HepG2 (cell line): ENCODE data around the gene SSC5D. TPM values are rescaled to one million over a fixed set of nuclear protein-coding genes. Genes with fewer than 3 reads are reported as not detected.

Experiments
- ATAC-seq: fragments of 200-7000 bp; cut with Tn5 transposase; 3 replicates; pipeline ENCODE4 v1.9.1; 2020; ENCODE audit warnings: mild to moderate bottlenecking, moderate library complexity
- BruUV-seq: library from RNA; stranded (reverse); fragments of 400-500 nt; replicated peaks from 2 replicates; lab custom pipeline; 2021; lab: Mats Ljungman, UMichigan
- CTCF ChIA-PET: fragments of 300-600 bp; formaldehyde crosslinking; extraction: SDS; loops from one replicate; lab custom pipeline; 2021; ENCODE audit warnings: low total read pairs, inconsistent platforms, low intra/inter-chr PET ratio; lab: Yijun Ruan, JAX
- POLR2A ChIA-PET: fragments of 350-600 bp; sonication (Branson Sonifier 250); formaldehyde crosslinking; loops from one replicate; lab custom pipeline; 2020; ENCODE audit warnings: antibody characterized with exemption, inconsistent platforms; lab: Yijun Ruan, JAX
- DNase-seq: peaks from one replicate; pipeline ENCODE4 v3.0.0-alpha.2; 2015; ENCODE audit warnings: low spot score
- FAIRE-seq: peaks from 3 replicates; lab custom pipeline; 2011; peaks lifted over from hg19 to GRCh38; lab: Jason Lieb, UNC
- H2AFZ ChIP-seq: one replicate; pipeline ENCODE4 v1.6.1; 2011; ENCODE audit warnings: low read length, inconsistent platforms
- H3K27ac ChIP-seq: fragments of 300-600 bp; 3 replicates; pipeline ENCODE4 v1.8.0; 2011; ENCODE audit warnings: mixed run types, mild to moderate bottlenecking, mixed read lengths, low read length, inconsistent platforms; ENCODE audit not compliant: insufficient read depth; ENCODE audit errors: extremely low read length
- H3K27me3 ChIP-seq, 2 experiments: fragments of 200-600 bp in 1 of 2; 2 replicates in 1 of 2; 3 replicates in 1 of 2; pipeline versions ENCODE4 v1.6.0 to v1.8.0; 2011; ENCODE audit warnings: low read length in 2 of 2, mild to moderate bottlenecking in 2 of 2, moderate library complexity in 2 of 2, inconsistent platforms in 1 of 2; ENCODE audit not compliant: insufficient read depth in 2 of 2, control insufficient read depth in 1 of 2
- H3K36me3 ChIP-seq, 2 experiments: fragments of 200-600 bp in 1 of 2; replicated peaks in 1 of 2; 2 replicates in 1 of 2; 3 replicates in 1 of 2; pipeline versions ENCODE4 v1.5.1 to v1.8.0; 2011; ENCODE audit warnings: low read length in 2 of 2, inconsistent platforms in 1 of 2; ENCODE audit not compliant: insufficient read depth in 2 of 2, control insufficient read depth in 1 of 2
- H3K4me1 ChIP-seq: 2 replicates; pipeline ENCODE4 v1.5.1; 2012; ENCODE audit warnings: low read length, inconsistent platforms; ENCODE audit not compliant: insufficient read depth
- H3K4me2 ChIP-seq: 2 replicates; pipeline ENCODE4 v1.6.0; 2011; ENCODE audit warnings: low read depth, low read length, inconsistent platforms
- H3K4me3 ChIP-seq, 3 experiments: fragments of 200-600 bp in 1 of 3; sonication (generic), shearing (Covaris generic) in 1 of 3; replicated peaks in 1 of 3; 2 replicates each; pipeline ENCODE4 v1.5.1; 2011 to 2016; ENCODE audit warnings: low read length in 3 of 3, inconsistent platforms in 2 of 3, low read depth in 2 of 3, mild to moderate bottlenecking in 2 of 3, control low read depth in 1 of 3, mixed read lengths in 1 of 3; ENCODE audit not compliant: insufficient read depth in 1 of 3
- H3K79me2 ChIP-seq: one replicate; pipeline ENCODE4 v1.6.1; 2011; ENCODE audit warnings: low read length, inconsistent platforms; ENCODE audit not compliant: insufficient read depth
- H3K9ac ChIP-seq: 2 replicates; pipeline ENCODE4 v1.6.0; 2011; ENCODE audit warnings: mild to moderate bottlenecking, low read depth, low read length, inconsistent platforms; ENCODE audit not compliant: insufficient read depth
- H3K9me3 ChIP-seq: 2 replicates; pipeline ENCODE4 v1.5.1; 2012; ENCODE audit warnings: mild to moderate bottlenecking, low read length
- H4K20me1 ChIP-seq: 2 replicates; pipeline ENCODE4 v1.6.0; 2011; ENCODE audit warnings: inconsistent platforms, mild to moderate bottlenecking, low read length, moderate library complexity; ENCODE audit not compliant: insufficient read depth
- ETV6 ChIP-seq: sonication (generic); formaldehyde crosslinking; conservative IDR thresholded peaks from 2 replicates; pipeline ENCODE4 v1.4.0; 2020; ENCODE audit warnings: missing genetic modification reagents
- YEATS2 ChIP-seq: sonication (generic); formaldehyde crosslinking; IDR thresholded peaks from 2 replicates; pipeline ENCODE4 v1.4.0; 2020; ENCODE audit warnings: missing genetic modification reagents, borderline replicate concordance
- ZNF282 ChIP-seq: fragments of 450-650 bp; IDR thresholded peaks from 2 replicates; pipeline ENCODE4 v1.6.1; 2018; ENCODE audit not compliant: partially characterized antibody
- ZNF629 ChIP-seq: sonication (generic); formaldehyde crosslinking; conservative IDR thresholded peaks from 2 replicates; pipeline ENCODE4 v1.5.0; 2020; ENCODE audit warnings: missing genetic modification reagents
- ZNF768 ChIP-seq: sonication (generic); formaldehyde crosslinking; IDR thresholded peaks from 2 replicates; pipeline ENCODE4 v1.4.0; 2020; ENCODE audit warnings: missing genetic modification reagents
- WGBS: methylation state at CpG from one replicate; pipeline ENCODE4 v1.1.6; 2017; ENCODE audit warnings: low lambda C conversion rate; 5-methylcytosine and 5-hydroxymethylcytosine counted together
- in situ Hi-C: cut with HindIII; loops from 2 replicates; pipeline ENCODE4 v1.10.0; 2017; ENCODE audit warnings: low pct_unique_long_range_greater_than_20kb; ENCODE audit not compliant: extremely low pct_ligation_motif_present
- intact Hi-C: fragments of 100-400 bp; cut with micrococcal nuclease; formaldehyde crosslinking; loops from one replicate; pipeline ENCODE4 v1.10.0; 2022; ENCODE audit not compliant: unreplicated experiment
- polyA plus RNA-seq, 8 experiments: library from polyadenylated mRNA; depleted of rRNA in 3 of 8; stranded (reverse) in 7 of 8; unstranded in 1 of 8; fragments of >200 nt; fragmentation: Illumina TruSeq in 4 of 8; extraction: Trizol in 4 of 8; gene quantifications; 2 replicates each; pipeline versions ENCODE4 v1.2.1 to v1.2.3, GENCODE V29; 2011 to 2016; ENCODE audit warnings: low read depth in 4 of 8, missing spikeins in 1 of 8, mixed read lengths in 1 of 8; ENCODE audit not compliant: insufficient read depth in 1 of 8
- total RNA-seq, 5 experiments: library from RNA; depleted of rRNA; stranded (reverse); fragments of >200 nt; fragmentation: Illumina TruSeq; extraction: Trizol; gene quantifications; 2 replicates each; pipeline ENCODE4 v1.2.3, GENCODE V29; 2016; ENCODE audit warnings: low read depth in 1 of 5
- TF ChIP-seq, protein P1 (sequence below): sonication (generic); formaldehyde crosslinking; IDR thresholded peaks from 2 replicates; pipeline ENCODE4 v1.5.0; 2020; ENCODE audit warnings: mild to moderate bottlenecking, missing genetic modification reagents, borderline replicate concordance
- TF ChIP-seq, protein P2 (sequence below): sonication (generic); formaldehyde crosslinking; IDR thresholded peaks from 2 replicates; pipeline ENCODE4 v1.5.1; 2020; ENCODE audit warnings: mild to moderate bottlenecking, missing genetic modification reagents, moderate library complexity

SSC5D gene
- total and polyA plus RNA-seq, 2 of the 13 experiments (the other 11 are each of a cell fraction or from before 2014, with no cell fraction given) = not detected

DNA sequence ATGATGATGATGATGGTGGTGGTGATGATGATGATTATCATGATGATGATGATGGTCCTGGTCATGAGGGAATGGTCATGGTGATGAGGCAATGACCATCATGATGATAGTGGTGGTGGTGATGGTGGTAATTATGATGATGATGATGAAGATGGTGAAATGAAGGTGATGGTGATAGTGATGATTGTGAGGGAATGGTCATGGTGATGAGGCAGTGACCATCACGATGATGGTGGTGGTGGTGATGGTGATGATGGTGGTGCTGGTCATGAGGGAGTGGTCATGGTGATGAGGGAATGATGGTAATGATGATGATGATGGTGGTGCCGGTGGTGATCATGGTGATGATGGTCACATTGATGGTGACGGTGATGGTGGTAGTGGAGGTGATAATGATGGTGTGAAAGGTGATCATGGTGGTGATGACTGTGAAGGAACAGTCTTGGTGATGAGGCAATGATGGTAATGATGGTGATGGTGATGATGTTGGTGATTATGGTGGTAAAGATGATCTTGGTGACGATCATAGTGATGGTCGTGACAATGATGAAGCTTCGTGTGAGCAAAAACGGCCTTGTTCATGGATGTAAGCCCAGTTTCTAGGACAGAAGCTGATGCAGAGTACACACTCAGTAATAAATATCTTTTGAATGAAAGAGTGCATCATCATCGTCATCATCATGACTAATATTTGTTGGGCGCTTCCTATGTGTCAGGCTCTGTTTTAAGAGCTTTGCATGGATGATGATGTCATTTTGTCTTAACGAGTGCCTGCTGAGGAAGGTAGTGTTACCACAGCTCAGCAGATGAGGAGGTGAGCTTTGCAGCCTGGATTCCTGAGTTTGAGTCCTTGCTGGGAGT lies 31.4 kb downstream of the SSC5D start (continued):
- TF ChIP-seq, protein P1, sequence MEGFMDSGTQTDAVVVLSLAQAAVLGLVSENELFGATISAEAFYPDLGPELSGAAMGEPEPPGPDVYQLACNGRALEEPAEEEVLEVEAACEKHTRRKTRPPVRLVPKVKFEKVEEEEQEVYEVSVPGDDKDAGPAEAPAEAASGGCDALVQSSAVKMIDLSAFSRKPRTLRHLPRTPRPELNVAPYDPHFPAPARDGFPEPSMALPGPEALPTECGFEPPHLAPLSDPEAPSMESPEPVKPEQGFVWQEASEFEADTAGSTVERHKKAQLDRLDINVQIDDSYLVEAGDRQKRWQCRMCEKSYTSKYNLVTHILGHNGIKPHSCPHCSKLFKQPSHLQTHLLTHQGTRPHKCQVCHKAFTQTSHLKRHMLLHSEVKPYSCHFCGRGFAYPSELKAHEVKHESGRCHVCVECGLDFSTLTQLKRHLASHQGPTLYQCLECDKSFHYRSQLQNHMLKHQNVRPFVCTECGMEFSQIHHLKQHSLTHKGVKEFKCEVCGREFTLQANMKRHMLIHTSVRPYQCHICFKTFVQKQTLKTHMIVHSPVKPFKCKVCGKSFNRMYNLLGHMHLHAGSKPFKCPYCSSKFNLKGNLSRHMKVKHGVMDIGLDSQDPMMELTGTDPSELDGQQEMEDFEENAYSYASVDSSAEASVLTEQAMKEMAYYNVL (CRISPR knock-in tag) = no peak
- peak; percentile 58 for TF ChIP-seq ZNF282
- TF ChIP-seq, protein P2, sequence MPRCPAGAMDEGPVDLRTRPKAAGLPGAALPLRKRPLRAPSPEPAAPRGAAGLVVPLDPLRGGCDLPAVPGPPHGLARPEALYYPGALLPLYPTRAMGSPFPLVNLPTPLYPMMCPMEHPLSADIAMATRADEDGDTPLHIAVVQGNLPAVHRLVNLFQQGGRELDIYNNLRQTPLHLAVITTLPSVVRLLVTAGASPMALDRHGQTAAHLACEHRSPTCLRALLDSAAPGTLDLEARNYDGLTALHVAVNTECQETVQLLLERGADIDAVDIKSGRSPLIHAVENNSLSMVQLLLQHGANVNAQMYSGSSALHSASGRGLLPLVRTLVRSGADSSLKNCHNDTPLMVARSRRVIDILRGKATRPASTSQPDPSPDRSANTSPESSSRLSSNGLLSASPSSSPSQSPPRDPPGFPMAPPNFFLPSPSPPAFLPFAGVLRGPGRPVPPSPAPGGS (CRISPR knock-in tag) = no peak
- TF ChIP-seq, all 625 proteins: peak for 6

DNA sequence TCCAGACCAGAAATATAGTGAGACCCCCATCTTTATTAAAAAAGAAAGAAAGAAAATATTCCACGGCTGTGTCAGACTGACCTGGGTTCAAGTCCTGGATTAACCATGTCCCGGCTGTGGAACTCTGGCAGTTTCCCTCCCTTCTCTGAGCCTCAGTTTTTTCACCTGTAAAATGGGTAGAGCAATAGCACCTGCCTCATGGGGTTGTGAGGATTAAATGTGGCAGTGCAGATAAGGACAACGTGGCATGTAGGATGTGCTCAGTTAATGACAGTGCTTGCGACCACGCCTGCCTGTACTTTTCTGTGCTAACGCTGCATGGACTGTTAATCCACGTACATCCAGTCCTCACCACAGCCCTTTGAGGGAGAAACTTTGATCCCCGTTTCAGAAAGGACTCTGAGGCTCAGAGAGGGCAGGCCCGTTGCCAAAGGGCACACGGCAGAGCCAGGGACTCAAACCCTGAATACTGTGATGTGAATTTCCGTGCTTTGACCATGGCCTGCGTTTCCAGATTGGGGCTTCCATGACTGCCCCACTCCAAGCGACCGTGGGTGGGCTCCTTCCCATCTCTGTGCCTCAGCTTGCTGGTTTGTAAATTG lies 32.6 kb downstream of the SSC5D start:
- POLR2A ChIA-PET = interaction anchor here (0.9 kb wide), 1 partner anchor 78 kb away, joined by 3 read pairs; no protein-coding TSS in a partner anchor
- no peak overlapping the region for H3K27ac ChIP-seq

More for the DNA sequence above, 32.6 kb downstream of the SSC5D start:
- no peaks in the 10 kb centered on the region for H3K9me3 ChIP-seq
- BruUV-seq = no TSS peak
- H2AFZ ChIP-seq = no peak overlapping the region
- intact Hi-C loops = no loop called here
- FAIRE-seq = no peak
- H3K4me3 ChIP-seq = no peak overlapping the region
- peaks cover 0 to 2% of the 10 kb centered on the region in 2 experiments; a peak in 1 of 5 replicates for H3K27me3 ChIP-seq
- no peaks in the 10 kb centered on the region for H3K79me2 ChIP-seq
- TF ChIP-seq ETV6 (no peak), ZNF629 (peak; percentile 74), ZNF768 (CRISPR knock-in tag) (peak; percentile 76), YEATS2 (CRISPR knock-in tag) (no peak)
- TF ChIP-seq, all 625 proteins: peak for 2
- H4K20me1 ChIP-seq = no peaks in the 10 kb centered on the region
- DNase-seq = no peak
- H3K4me1 ChIP-seq = peaks cover 5% of the 10 kb centered on the region; the same call in 1 of the 2 replicates
- H3K4me2 ChIP-seq = no peak overlapping the region
- in situ Hi-C loops = no loop called here
- no peak for ATAC-seq
- H3K36me3 ChIP-seq = no peaks in the 10 kb centered on the region
- no peak overlapping the region for H3K9ac ChIP-seq
- WGBS = 14% methylated on average over 10 of the region's 14 CpGs
- CTCF ChIA-PET = no interaction called here
